Measurements from ENCODE around the gene RFTN1. TPM values are rescaled to one million over a fixed set of nuclear protein-coding genes. Genes with fewer than 3 reads are reported as not detected.

The RFTN1 gene
- total and polyA plus RNA-seq, 2 donors (not counting 1 experiment from before 2014, with no cell fraction given): 35.1 to 35.5 TPM

GRCh38 chr3:16409032-16409431, 104.5 kb downstream of the RFTN1 start:
- Histone ChIP-seq H3K9ac (ENCODE audit: insufficient read depth, low read length) (no peak overlapping the region), H3K9me3 (ENCODE audit: control insufficient read depth, insufficient read depth, low read depth, low read length) (no peaks in the 10 kb centered on the region), H4K20me1 (ENCODE audit: control insufficient read depth, extremely low read depth, insufficient read depth, low read length) (no peaks in the 10 kb centered on the region), H3K36me3 (ENCODE audit: control insufficient read depth, insufficient read depth, low read length) (no peaks in the 10 kb centered on the region), H3K27me3 (ENCODE audit: control insufficient read depth, insufficient read depth, low read length) (no peaks in the 10 kb centered on the region), H3K4me1 (ENCODE audit: control insufficient read depth, extremely low read depth, insufficient read depth, low read length) (peaks cover 2% of the 10 kb centered on the region), H3K27ac (ENCODE audit: insufficient read depth, low read length) (no peak overlapping the region), H3K79me2 (ENCODE audit: control insufficient read depth, insufficient read depth, low read length) (no peaks in the 10 kb centered on the region), H3K4me3 (replicated peaks in 1 of 4; ENCODE audit: control extremely low read depth in 1 of 4, insufficient read depth in 1 of 4, low read depth in 3 of 4, low read length in 4 of 4) (no peak overlapping the region), H3K4me2 (ENCODE audit: extremely low read depth, insufficient read depth, low read length) (no peak overlapping the region), H2AFZ (ENCODE audit: low read length) (no peak overlapping the region)
- no peak for TF ChIP-seq CTCF (conservative IDR thresholded peaks at IDR 0.05 in 1 of 2, IDR thresholded peaks at IDR 0.05 in 1 of 2; ENCODE audit: low read depth in 1 of 2, low read length in 2 of 2)
- TF ChIP-seq EZH2 (IDR thresholded peaks at IDR 0.05; ENCODE audit: low read length, missing control alignments): no peak
- no peak for DNase-seq (ENCODE audit: low read depth in 2 of 2)

- no peak overlapping the region for H3K4me3 ChIP-seq (replicated peaks in 1 of 4; ENCODE audit: control extremely low read depth in 1 of 4, insufficient read depth in 1 of 4, low read depth in 3 of 4, low read length in 4 of 4)
- H2AFZ ChIP-seq (ENCODE audit: low read length): no peak overlapping the region
- H3K9ac ChIP-seq (ENCODE audit: insufficient read depth, low read length): no peak overlapping the region
- no peak for DNase-seq (ENCODE audit: low read depth in 2 of 2)
- H3K79me2 ChIP-seq (ENCODE audit: control insufficient read depth, insufficient read depth, low read length): no peaks in the 10 kb centered on the region
- no peaks in the 10 kb centered on the region for H4K20me1 ChIP-seq (ENCODE audit: control insufficient read depth, extremely low read depth, insufficient read depth, low read length)
- H3K9me3 ChIP-seq (ENCODE audit: control insufficient read depth, insufficient read depth, low read depth, low read length): no peaks in the 10 kb centered on the region
- H3K4me1 ChIP-seq (ENCODE audit: control insufficient read depth, extremely low read depth, insufficient read depth, low read length): peaks cover 4% of the 10 kb centered on the region
- TF ChIP-seq CTCF (conservative IDR thresholded peaks at IDR 0.05 in 1 of 2, IDR thresholded peaks at IDR 0.05 in 1 of 2; ENCODE audit: low read depth in 1 of 2, low read length in 2 of 2) (no peak), EZH2 (IDR thresholded peaks at IDR 0.05; ENCODE audit: low read length, missing control alignments) (no peak)
- H3K27me3 ChIP-seq (ENCODE audit: control insufficient read depth, insufficient read depth, low read length): no peaks in the 10 kb centered on the region
- no peaks in the 10 kb centered on the region for H3K36me3 ChIP-seq (ENCODE audit: control insufficient read depth, insufficient read depth, low read length)
- H3K27ac ChIP-seq (ENCODE audit: insufficient read depth, low read length): no peak overlapping the region
- no peak overlapping the region for H3K4me2 ChIP-seq (ENCODE audit: extremely low read depth, insufficient read depth, low read length)
Observed at GRCh38 chr3:16407366-16407765, 106.1 kb downstream of the RFTN1 start.

GRCh38 chr3:16406579-16406978, 106.9 kb downstream of the RFTN1 start:
- peaks cover 9% of the 10 kb centered on the region for H3K4me1 ChIP-seq (ENCODE audit: control insufficient read depth, extremely low read depth, insufficient read depth, low read length)
- no peak overlapping the region for H3K9ac ChIP-seq (ENCODE audit: insufficient read depth, low read length)
- H4K20me1 ChIP-seq (ENCODE audit: control insufficient read depth, extremely low read depth, insufficient read depth, low read length): no peaks in the 10 kb centered on the region
- H3K79me2 ChIP-seq (ENCODE audit: control insufficient read depth, insufficient read depth, low read length): no peaks in the 10 kb centered on the region
- DNase-seq (ENCODE audit: low read depth in 2 of 2): no peak
- no peaks in the 10 kb centered on the region for H3K36me3 ChIP-seq (ENCODE audit: control insufficient read depth, insufficient read depth, low read length)
- no peak overlapping the region for H3K4me3 ChIP-seq (replicated peaks in 1 of 4; ENCODE audit: control extremely low read depth in 1 of 4, insufficient read depth in 1 of 4, low read depth in 3 of 4, low read length in 4 of 4)
- no peaks in the 10 kb centered on the region for H3K27me3 ChIP-seq (ENCODE audit: control insufficient read depth, insufficient read depth, low read length)
- H2AFZ ChIP-seq (ENCODE audit: low read length): no peak overlapping the region
- no peaks in the 10 kb centered on the region for H3K9me3 ChIP-seq (ENCODE audit: control insufficient read depth, insufficient read depth, low read depth, low read length)
- no peak overlapping the region for H3K27ac ChIP-seq (ENCODE audit: insufficient read depth, low read length)
- H3K4me2 ChIP-seq (ENCODE audit: extremely low read depth, insufficient read depth, low read length): no peak overlapping the region
- TF ChIP-seq CTCF (conservative IDR thresholded peaks at IDR 0.05 in 1 of 2, IDR thresholded peaks at IDR 0.05 in 1 of 2; ENCODE audit: low read depth in 1 of 2, low read length in 2 of 2) (no peak), EZH2 (IDR thresholded peaks at IDR 0.05; ENCODE audit: low read length, missing control alignments) (no peak)
